Airway epithelial cell (primary cell): ENCODE data around the gene MARCHF10. TPM values are rescaled to one million over a fixed set of nuclear protein-coding genes. Genes with fewer than 3 reads are reported as not detected.

Experiments
- total RNA-seq: library from RNA; depleted of rRNA; stranded (reverse); fragments of >200 nt; gene quantifications from 2 replicates; pipeline ENCODE4 v1.2.3, GENCODE V29; 2015

Gene MARCHF10
- not detected in 2 replicates for total RNA-seq

GRCh38 chr17:62807812-62808575 is at the start of gene MARCHF10:
Gene MARCHF10, minus strand, starts transcription at chr17:62808314. Its CDS starts 6,579 bp downstream, at chr17:62801735.

Other genes starting within 250 kb of the MARCHF10 start
- 41.5 and 50.9 TPM in 2 replicates for gene MRC2, start 180.6 kb downstream of the MARCHF10 start, total RNA-seq
- 14.9 and 30.1 TPM in 2 replicates for gene TANC2, start 157.9 kb upstream of the MARCHF10 start, total RNA-seq